ENCODE measurements around the gene GLCCI1.
A peak's percentile ranks its signal among the peaks of the same experiment; 100 is the strongest.

Gene GLCCI1

GRCh38 chr7:7968544-7969305 lies at the start of gene GLCCI1:
Gene GLCCI1, plus strand, starts transcription at chr7:7968796. Its CDS starts 555 bp downstream, at chr7:7969351.
- peak; percentile 83 to 99 (median 97) for DNase-seq

DNA sequence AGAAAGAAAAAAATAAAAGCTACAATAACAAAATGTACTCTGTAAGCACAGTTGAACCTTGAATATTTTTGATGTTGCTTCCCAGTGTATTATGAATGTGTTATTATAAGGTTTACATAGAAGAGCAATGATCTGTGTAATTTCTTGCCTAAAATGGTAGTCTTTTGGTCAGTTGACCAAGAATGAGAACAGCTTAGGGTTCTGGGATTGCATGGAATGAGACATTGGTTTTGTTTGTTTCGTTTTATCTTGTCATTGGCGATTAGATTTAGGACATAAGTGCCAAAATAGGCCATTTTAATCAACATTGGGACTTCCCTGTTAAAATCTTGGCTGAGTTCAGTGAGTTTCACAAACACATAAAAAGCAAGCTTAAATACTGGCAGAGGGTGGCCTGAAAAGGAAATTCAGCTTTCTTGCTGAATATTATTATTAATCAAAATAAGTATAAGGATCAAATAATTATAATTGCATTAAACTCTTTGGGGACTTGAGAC lies 49.1 kb upstream of the GLCCI1 start:
- DNase-seq, result no peak

DNA sequence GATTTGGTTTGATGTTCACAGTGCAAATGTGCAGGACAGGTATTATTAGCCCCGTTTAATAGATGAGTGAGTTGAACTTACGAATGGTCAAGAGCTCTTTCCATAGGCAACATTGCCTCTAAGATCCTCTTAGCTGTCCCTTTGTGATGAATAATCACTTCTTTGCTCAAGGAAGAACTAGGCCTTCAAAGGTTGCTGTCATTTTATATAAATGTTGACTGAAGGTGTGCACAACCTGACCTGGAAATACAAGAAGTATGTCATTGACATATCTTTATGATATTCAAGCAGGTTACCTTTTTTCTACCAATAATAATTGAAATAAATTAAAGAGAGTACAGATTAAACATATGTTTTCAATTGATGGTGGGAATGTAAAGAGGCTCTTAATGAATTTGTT lies 48.5 kb upstream of the GLCCI1 start:
- no peak for DNase-seq

- DNase-seq, result no peak
Observed at GRCh38 chr7:7920481-7920880, 48.1 kb upstream of the GLCCI1 start.

- no peak for DNase-seq
Observed at GRCh38 chr7:7921830-7922229, 46.8 kb upstream of the GLCCI1 start.

GRCh38 chr7:7922684-7923385 lies 45.8 kb upstream of the GLCCI1 start:
- DNase-seq, result no peak

GRCh38 chr7:7923818-7924217 lies 44.8 kb upstream of the GLCCI1 start:
- DNase-seq, result no peak

DNA sequence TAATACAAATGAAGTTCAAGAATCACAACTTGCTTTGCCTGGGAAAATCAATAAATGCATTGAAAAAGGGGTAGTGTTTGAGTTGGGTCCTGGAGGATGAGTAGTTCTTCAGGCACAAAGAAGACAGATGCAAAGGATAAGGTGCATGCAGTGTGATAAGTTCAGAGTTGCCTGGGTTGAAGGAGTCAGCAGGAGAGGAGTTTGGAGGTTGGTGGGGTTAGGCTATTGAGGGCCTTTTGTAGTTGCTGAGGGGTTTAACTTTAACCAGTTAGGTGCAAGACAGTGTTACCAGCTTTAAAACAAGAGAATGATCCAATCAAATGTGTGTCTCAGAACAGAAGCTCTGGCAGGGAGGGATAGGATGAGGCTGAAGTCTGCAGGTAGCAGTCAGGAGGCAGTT lies 44.3 kb upstream of the GLCCI1 start:
- DNase-seq, result no peak

GRCh38 chr7:7931626-7932025 lies 37.0 kb upstream of the GLCCI1 start:
- no peak for DNase-seq

DNA sequence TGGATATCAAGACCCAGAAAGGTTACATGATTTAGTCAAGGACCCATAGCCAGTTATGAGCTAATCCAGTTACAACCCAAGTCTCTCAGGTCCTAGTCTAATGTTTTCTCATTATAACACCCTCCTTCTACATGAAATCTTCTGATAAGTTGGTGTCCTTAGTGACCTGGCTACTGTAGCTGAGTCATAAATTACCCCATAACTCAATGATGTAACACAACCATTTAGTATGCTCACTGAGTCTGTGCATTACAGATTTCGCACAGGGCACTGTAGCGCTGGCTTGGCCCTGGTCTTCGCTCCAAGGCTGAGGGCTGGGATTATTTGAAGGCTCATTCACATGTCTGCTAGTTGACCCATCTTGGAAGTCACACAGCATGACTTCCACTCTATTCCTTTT lies 36.0 kb upstream of the GLCCI1 start:
- DNase-seq, result no peak

DNA sequence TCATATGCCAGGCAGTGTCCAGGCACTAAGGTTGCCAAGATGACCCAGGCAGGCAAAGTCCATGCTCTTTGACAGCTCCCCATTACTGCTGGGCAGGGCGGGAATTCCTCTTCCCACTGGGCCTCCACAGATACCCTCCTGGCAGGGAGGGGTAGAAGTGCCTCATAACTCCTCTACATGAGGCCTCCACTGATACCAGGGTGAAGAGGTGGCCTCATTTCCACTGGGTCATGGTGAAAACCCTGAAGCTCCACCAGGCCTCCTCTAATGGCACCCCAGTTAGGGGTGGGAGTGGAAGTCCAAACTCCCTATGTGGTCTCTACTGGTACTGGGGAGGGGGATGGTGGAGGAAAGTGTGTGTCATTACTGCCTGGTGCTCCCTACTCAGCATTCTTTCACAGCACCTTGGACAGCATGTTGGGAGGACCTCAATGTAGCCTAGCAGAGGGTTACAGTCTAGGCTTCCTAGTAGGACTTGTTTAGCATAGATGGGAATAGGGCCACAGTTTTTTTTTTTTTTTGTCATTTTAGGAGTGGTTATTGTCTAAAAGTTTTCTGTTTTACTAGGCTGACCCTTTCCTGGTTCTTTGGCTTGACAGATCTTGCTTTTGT lies 34.6 kb upstream of the GLCCI1 start:
- no peak for DNase-seq

- no peak for DNase-seq
Observed at GRCh38 chr7:7934945-7935344, 33.7 kb upstream of the GLCCI1 start.

GRCh38 chr7:7938471-7938870 lies 30.1 kb upstream of the GLCCI1 start:
- no peak for DNase-seq

GRCh38 chr7:7943951-7944350 lies 24.6 kb upstream of the GLCCI1 start:
- DNase-seq, result no peak

- DNase-seq, result no peak
Observed at GRCh38 chr7:7944619-7945282, 23.8 kb upstream of the GLCCI1 start.

DNA sequence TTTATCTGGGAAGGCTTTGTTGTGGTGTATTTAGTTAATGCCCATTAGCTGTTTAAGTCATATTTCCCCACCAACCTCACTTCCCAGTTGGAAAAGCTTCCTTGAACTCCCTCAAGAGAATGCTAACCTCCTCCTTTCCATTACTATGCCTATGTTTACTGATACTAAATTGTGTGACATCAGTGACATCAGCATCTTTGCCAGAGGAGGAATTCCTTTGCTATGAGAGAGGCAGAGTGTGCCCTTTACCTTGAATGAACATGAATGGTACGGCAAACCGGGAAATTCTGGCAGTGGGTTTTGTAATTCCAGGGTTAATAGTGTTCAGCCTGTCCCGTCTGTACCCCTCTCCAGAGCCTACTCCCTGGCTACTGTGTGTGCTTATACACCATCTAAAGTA lies 22.1 kb upstream of the GLCCI1 start:
- no peak for DNase-seq

- no peak for DNase-seq
Observed at GRCh38 chr7:7948232-7948631, 20.4 kb upstream of the GLCCI1 start.

GRCh38 chr7:7953806-7954205 lies 14.8 kb upstream of the GLCCI1 start:
- DNase-seq, result no peak

DNA sequence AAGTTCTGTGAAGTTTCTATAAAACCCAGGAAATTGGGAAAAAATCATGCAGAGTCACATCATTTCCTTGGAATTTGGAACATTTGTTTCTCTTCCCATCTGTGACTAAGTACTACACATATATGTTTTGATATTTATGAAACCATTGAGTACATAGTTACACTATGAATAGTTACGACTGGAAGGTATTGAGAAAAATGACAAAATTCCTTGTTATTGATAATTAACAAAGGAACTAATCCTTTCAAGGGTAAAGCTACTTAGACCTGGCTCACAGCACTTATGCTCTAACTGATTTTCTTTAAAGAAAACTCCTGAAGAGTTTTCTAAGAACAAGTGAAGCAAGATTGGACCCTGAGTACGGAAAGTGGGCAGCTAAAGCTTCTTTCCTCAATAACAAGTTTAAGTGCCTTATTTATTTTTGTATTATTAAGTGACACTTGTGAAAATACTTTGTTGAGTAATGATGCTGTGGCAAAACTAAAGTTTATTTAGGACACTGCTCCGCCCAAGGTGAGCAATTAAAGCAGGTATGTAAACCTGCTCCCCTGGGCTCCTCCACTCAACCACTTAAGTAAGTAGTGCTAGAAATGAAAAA lies 12.0 kb upstream of the GLCCI1 start:
- no peak for DNase-seq

DNA sequence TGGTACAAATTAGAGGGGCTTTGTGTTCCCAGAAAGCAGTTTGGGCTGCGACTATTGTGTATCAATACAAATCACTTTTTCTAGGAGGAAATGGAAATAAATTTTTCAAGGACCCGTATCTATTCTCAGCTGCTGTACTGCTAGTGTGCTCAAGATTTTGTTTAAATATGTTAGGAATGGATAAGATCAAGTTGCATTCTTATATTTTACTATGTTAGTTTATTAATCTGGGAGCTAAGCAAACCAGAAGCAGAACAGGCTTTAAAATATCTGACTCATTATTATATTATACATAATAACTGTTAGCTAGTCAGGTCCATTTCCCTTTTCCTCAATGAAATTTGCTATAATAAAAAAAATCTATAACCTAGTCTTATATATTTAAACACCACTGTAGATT lies 11.1 kb upstream of the GLCCI1 start:
- no peak for DNase-seq

GRCh38 chr7:7959979-7960670 lies 8.5 kb upstream of the GLCCI1 start:
- DNase-seq, result no peak

All from nucleus accumbens (tissue), 56 donors.